DMS79 (cell line): Measurements from ENCODE around the gene ALG2.
A peak's percentile ranks its signal among the peaks of the same experiment; 100 is the strongest.

Experiments used
- DNase-seq: peaks from one replicate; lab custom pipeline; 2025; lab: John Stamatoyannopoulos, UW

ALG2 gene

DNA sequence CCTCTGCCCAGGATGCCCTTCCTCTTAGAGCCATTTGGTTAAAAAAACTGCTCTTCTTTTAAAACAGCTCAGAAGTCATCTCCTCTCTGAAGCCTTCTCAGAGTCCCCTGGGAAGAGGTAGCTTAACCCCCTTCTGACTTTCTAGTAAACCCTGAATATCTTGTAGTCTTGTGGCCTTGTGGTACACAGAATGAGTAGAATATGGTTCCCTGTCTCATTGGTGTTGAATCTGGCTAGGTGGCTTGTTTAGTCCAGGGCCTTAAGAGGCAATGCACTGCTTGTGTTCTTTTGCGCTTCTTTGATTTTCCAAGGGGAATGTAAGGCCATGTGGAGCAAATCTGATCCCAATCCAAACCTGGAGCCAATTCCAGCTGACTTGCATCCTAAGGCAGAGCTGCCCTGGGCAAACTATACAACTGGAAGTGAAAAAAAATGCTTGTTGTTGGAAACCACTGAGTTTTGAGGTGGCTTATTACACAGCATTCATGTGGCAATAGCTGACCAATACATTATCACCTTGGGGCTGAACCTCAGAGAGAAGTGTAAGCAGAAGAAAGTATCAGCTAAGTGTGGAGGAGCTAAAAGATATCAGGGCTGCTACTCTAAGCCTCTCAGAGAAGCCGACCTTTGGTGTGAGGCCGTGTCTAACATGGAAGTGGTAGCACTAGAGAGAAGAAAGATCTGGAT, 31.0 kb downstream of the ALG2 start:
- no peak for DNase-seq

GRCh38 chr9:99189887-99190596, 31.7 kb downstream of the ALG2 start:
- no peak for DNase-seq

GRCh38 chr9:99189186-99189585, 32.6 kb downstream of the ALG2 start:
- DNase-seq, result no peak

- no peak for DNase-seq
Measured at GRCh38 chr9:99187311-99187710, 34.4 kb downstream of the ALG2 start.

DNA sequence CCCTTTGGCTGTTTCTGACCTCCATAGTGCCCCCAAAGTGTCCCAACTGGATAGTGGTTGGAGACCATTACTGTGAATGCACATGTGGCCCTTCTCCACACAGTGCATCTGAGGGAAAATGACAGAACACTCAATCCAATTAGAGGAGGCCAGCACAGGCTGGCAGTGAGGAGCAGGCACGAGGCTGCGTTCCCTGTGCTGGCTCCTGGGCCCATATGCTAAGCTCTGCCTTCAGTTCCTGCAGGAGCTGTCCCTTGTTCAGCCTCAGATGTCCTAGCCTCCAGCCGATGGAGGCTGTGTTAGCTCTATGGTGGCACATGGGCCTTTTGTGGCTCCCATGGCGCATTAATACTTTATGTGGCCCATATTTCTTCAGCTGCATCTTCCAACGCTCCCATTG, 35.8 kb downstream of the ALG2 start:
- no peak for DNase-seq

DNA sequence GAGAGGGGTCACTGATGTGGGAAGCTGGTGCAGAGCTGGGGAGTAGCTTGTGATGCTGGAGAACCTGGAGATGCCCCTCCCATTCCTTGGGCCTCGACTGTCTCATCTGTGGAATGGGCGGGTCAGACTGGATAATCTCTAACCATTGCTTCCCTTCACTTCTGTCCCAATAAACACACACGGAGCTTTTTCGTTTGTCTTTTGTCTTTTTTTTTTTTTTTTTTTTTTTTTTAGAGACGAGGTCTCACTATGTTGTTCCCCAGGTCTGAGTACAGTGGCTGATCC, 36.5 kb downstream of the ALG2 start:
- DNase-seq, result no peak

DNA sequence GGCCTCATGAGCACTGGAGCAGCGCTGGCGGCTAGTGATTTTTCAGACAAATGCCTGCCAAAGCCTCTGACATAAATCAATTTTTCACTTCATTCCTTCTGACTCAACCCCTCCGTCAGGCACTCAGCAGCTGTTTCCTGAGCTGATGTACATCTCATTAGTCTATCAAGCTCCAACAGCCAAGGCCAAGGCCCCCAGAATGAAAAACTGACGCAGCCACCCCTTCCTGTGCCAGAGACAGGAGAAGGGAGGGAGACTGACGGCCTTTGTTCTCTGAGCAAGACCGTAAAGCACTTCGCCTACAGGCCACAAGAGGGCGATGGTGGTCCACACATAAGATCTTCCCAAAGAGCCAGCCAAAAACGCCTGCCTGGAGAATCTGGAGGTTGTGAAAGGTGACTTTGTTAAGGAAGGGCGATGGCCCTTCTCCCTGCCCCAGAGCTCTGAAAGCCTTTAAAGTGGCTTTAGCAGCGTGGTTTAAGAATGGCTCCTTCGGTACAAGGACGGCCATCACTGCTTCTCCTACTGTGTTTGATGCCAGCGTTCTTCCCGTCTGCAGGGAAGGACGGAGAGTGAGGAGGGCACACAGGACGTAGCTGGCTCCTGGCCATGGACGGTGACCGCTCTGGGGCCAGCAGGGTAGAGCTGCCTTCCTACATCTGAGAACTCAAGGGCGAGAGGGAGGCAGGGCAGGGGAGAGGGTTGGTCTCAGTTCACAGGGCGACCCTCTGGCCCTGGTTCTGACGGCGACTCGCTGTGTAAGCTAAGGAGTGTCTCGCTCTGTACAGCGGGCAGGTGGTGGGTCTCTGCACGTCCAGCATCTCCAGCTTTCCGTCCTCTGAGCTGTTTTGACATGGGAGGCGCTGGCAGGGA, 37.0 kb downstream of the ALG2 start:
- DNase-seq, result peak; percentile 70

- no peak for DNase-seq
Measured at GRCh38 chr9:99184110-99184474, 37.6 kb downstream of the ALG2 start.

DNA sequence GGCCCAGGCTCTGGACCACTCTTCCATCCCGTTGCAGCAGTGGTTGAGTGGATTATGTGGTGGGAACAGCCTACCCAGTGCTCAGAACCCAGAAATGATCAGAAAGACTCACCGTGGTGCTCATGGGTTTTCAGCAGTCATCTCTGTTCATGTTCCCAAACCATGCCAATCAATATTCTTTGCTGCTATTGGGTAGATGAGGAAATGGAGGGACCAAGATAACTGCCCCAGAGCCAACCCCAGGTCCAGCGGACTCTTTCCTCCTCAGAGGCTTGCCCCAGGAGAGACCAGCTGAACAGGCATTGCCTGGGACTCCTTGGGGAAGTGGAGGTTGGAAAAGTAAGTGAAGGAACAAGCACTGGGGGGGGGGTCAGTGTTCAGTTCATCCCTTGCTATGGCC, 38.1 kb downstream of the ALG2 start:
- DNase-seq, result no peak

- no peak for DNase-seq
Measured at GRCh38 chr9:99182356-99182755, 39.4 kb downstream of the ALG2 start.

GRCh38 chr9:99181621-99182020, 40.1 kb downstream of the ALG2 start:
- DNase-seq, result no peak

- DNase-seq, result no peak
Measured at GRCh38 chr9:99181206-99181605, 40.5 kb downstream of the ALG2 start.

DNA sequence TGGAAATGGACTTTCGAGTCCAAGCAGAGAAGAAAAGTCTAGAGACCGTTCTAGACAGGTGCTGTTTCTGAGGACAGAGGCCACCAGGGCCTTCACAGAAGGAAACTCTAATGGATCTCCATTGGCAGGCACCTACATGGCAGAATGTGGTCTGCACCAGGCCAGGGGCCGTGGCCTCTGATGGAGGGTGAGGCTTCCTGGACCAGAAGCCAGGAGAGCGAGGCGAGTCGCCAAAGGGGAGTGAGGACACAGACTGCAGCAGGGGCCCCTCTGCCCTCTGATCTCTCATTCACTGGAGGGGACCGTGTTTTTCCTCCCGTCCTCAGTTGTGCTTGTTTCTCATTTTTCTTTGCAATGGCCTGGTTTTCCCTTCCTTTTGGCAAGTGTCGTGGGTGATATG, 41.1 kb downstream of the ALG2 start:
- no peak for DNase-seq

- DNase-seq, result no peak
Measured at GRCh38 chr9:99180199-99180598, 41.5 kb downstream of the ALG2 start.

- DNase-seq, result no peak
Measured at GRCh38 chr9:99178912-99179872, 42.5 kb downstream of the ALG2 start.

DNA sequence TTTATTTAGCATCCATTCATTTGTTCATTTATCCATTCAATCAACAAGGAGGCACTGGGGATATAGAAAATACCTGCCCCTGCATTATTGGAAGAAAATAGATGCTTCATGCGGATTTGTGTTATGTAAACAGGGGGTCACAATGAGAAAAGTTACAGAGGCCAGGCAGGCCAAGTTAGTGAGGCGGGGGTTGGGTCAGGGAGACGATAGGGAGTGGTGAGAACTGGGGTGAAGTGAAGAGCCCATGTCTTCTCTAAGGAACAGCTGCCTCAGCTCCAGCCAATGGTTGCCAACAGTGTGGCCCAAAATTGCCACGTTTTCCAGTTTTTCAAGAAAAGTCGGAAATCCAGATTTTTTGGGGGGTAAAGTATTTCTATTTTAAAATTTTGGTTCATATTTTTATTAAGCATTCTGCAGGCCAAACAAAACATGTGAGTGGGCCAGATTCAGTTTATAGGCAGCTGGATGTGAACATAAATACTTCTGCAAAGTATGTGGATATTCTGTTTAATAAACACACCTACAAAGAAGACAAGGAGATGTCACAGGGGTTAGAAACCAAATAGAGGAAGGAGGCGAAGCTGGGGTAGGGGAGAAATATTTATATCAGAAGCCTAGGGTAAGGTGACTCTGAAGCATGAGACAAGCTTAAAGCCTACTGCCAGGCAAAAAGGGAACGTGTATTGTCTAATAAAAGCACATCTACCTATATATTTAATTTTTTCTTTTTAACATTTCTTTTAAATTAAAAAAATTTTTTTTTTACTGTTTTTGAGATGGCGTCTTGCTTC, 44.0 kb downstream of the ALG2 start:
- no peak for DNase-seq

DNA sequence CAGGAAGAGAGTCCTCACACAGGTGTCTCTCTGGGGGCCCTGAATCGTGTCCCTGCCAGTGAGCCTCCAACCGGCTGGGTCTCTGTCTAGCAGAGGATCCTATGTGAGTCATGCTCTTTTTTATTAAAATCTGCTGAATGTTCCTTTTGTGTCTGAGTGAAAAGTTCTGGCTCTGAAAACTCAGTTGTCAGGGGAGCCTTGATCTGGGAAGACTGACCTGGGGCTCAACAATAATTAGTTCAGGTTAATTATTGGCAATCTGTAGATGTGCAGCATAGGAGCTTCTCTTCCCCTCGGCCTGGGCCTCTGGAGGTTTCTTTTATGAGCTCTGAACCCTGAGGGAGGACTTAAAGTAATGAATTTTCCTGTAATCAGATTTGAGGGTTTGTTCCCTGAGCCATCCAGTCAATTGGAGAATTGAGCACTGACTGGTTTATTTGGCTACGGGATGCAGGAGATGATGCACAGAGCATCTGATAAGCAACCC, 45.2 kb downstream of the ALG2 start:
- DNase-seq, result no peak

DNA sequence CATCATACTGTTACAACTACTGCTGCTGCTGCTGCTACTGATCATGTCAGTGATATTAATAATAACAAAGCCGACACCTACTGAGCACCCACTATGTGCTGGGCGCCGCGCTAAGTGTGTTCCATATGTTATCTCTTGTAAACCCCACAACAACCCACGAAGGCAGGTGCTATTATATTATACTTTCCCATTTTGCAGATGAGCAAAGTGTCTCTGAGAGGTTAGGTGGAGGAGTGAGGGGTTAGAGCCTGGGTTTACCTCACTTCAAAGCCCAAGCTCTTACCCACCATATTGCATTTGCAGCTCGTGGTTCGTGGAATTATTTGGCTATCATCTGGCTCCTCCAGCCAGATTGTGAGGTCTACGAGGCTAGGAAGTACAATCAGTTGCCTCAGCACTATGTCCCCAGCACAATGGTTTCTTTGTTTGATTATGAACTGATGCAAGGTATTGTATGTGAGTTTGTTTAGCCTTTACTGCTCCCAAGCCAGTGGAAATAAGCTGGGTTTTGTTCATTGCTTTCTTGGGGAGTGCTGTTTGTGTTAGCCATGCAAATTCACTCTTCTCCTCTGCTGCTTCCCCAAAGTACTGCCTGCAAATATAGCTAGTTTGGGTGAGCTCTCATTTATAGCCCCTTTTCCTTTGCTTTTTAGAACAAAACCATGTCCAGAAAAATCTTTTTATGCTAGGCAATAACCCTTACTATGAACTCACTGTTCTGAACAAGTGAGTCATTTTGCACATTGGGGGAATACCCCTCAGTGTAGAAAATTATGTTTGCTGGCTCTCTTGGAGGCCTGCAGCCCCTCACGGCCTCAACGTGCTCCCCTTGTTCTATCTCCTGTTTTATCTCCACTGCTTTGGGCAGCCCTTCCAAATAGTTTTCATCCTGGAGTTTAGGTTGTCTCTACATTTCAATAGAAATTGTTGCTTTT, 47.9 kb downstream of the ALG2 start:
- DNase-seq, result no peak

- no peak for DNase-seq
Measured at GRCh38 chr9:99172124-99173091, 49.3 kb downstream of the ALG2 start.
